Measurements from ENCODE around the gene SKAP1. TPM values are rescaled to one million over a fixed set of nuclear protein-coding genes. Genes with fewer than 3 reads are reported as not detected.
A peak's percentile ranks its signal among the peaks of the same experiment; 100 is the strongest.
"Not testable (repeated sequence)": the region's sequence is repeated elsewhere in the genome, so short reads cannot be mapped to it uniquely, and the experiment has no call there.

Gene SKAP1
- total RNA-seq, 1 donor from 2014 or later: not detected

- Mint-ChIP-seq H3K27me3 (ENCODE audit: low read depth, unreplicated experiment) (peaks cover 41% of the 10 kb centered on the region), H3K36me3 (ENCODE audit: low read depth, unreplicated experiment) (no peaks in the 10 kb centered on the region), H3K4me1 (ENCODE audit: low read depth, unreplicated experiment) (no peaks in the 10 kb centered on the region), H3K9me3 (ENCODE audit: unreplicated experiment) (no peaks in the 10 kb centered on the region), H3K27ac (ENCODE audit: unreplicated experiment) (no peak overlapping the region), H3K4me3 (ENCODE audit: unreplicated experiment) (no peak overlapping the region)
- Histone ChIP-seq H3K27me3 (ENCODE audit: insufficient read depth, low read length) (no peaks in the 10 kb centered on the region), H3K79me2 (ENCODE audit: insufficient read depth, low read length) (no peaks in the 10 kb centered on the region), H4K20me1 (ENCODE audit: insufficient read depth, low read length) (no peaks in the 10 kb centered on the region), H2AFZ (ENCODE audit: low read depth, low read length) (no peak overlapping the region), H3K4me3 (ENCODE audit: insufficient read depth, low read depth, low read length) (no peak overlapping the region), H3K9me3 (ENCODE audit: insufficient read depth, low read depth, low read length) (no peaks in the 10 kb centered on the region), H3K27ac (ENCODE audit: low read depth, low read length) (no peak overlapping the region), H3K9ac (ENCODE audit: low read length) (no peak overlapping the region), H3K36me3 (ENCODE audit: insufficient read depth, low read length) (no peaks in the 10 kb centered on the region), H3K4me1 (ENCODE audit: insufficient read depth, low read length) (no peaks in the 10 kb centered on the region), H3K4me2 (ENCODE audit: low read length) (no peak overlapping the region)
- no peak for DNase-seq (ENCODE audit: low read depth)
- no peak for FAIRE-seq
- no peak for TF ChIP-seq EZH2 (IDR thresholded peaks at IDR 0.05; ENCODE audit: insufficient read depth, low read length)
- no peak for TF ChIP-seq CTCF (IDR thresholded peaks at IDR 0.05; ENCODE audit: insufficient read depth, low read depth, low read length)
These were observed 220.0 kb downstream of the SKAP1 start for GRCh38 chr17:48209973-48210372.

- Mint-ChIP-seq H3K4me1 (ENCODE audit: low read depth, unreplicated experiment) (no peaks in the 10 kb centered on the region), H3K36me3 (ENCODE audit: low read depth, unreplicated experiment) (no peaks in the 10 kb centered on the region), H3K27ac (ENCODE audit: unreplicated experiment) (no peak overlapping the region), H3K9me3 (ENCODE audit: unreplicated experiment) (no peaks in the 10 kb centered on the region), H3K4me3 (ENCODE audit: unreplicated experiment) (no peak overlapping the region), H3K27me3 (ENCODE audit: low read depth, unreplicated experiment) (peaks cover 43% of the 10 kb centered on the region)
- H2AFZ ChIP-seq (ENCODE audit: low read depth, low read length): no peak overlapping the region
- no peaks in the 10 kb centered on the region for H3K9me3 ChIP-seq (ENCODE audit: insufficient read depth, low read depth, low read length)
- no peaks in the 10 kb centered on the region for H3K79me2 ChIP-seq (ENCODE audit: insufficient read depth, low read length)
- no peaks in the 10 kb centered on the region for H3K36me3 ChIP-seq (ENCODE audit: insufficient read depth, low read length)
- no peak overlapping the region for H3K9ac ChIP-seq (ENCODE audit: low read length)
- no peak overlapping the region for H3K27ac ChIP-seq (ENCODE audit: low read depth, low read length)
- no peak overlapping the region for H3K4me2 ChIP-seq (ENCODE audit: low read length)
- DNase-seq (ENCODE audit: low read depth): no peak
- H3K4me1 ChIP-seq (ENCODE audit: insufficient read depth, low read length): no peaks in the 10 kb centered on the region
- FAIRE-seq: no peak
- TF ChIP-seq CTCF (IDR thresholded peaks at IDR 0.05; ENCODE audit: insufficient read depth, low read depth, low read length): no peak
- TF ChIP-seq EZH2 (IDR thresholded peaks at IDR 0.05; ENCODE audit: insufficient read depth, low read length): no peak
- no peak overlapping the region for H3K4me3 ChIP-seq (ENCODE audit: insufficient read depth, low read depth, low read length)
- peaks cover 10% of the 10 kb centered on the region for H3K27me3 ChIP-seq (ENCODE audit: insufficient read depth, low read length)
- no peaks in the 10 kb centered on the region for H4K20me1 ChIP-seq (ENCODE audit: insufficient read depth, low read length)
These were observed 222.1 kb downstream of the SKAP1 start for GRCh38 chr17:48207776-48208544.

GRCh38 chr17:48207036-48207435 is 223.0 kb downstream of the SKAP1 start:
- not testable (repeated sequence) for H3K4me3 Mint-ChIP-seq (ENCODE audit: unreplicated experiment); H3K9me3 Mint-ChIP-seq (ENCODE audit: unreplicated experiment); H3K4me2 ChIP-seq (ENCODE audit: low read length); H3K9ac ChIP-seq (ENCODE audit: low read length); FAIRE-seq; H3K4me1 Mint-ChIP-seq (ENCODE audit: low read depth, unreplicated experiment); H2AFZ ChIP-seq (ENCODE audit: low read depth, low read length); H3K27ac Mint-ChIP-seq (ENCODE audit: unreplicated experiment); H3K4me1 ChIP-seq (ENCODE audit: insufficient read depth, low read length); H3K9me3 ChIP-seq (ENCODE audit: insufficient read depth, low read depth, low read length); H3K79me2 ChIP-seq (ENCODE audit: insufficient read depth, low read length); H3K4me3 ChIP-seq (ENCODE audit: insufficient read depth, low read depth, low read length); H3K36me3 Mint-ChIP-seq (ENCODE audit: low read depth, unreplicated experiment); H4K20me1 ChIP-seq (ENCODE audit: insufficient read depth, low read length); H3K36me3 ChIP-seq (ENCODE audit: insufficient read depth, low read length); H3K27ac ChIP-seq (ENCODE audit: low read depth, low read length)
- peaks cover 16% of the 10 kb centered on the region for H3K27me3 ChIP-seq (ENCODE audit: insufficient read depth, low read length)
- peaks cover 46% of the 10 kb centered on the region for H3K27me3 Mint-ChIP-seq (ENCODE audit: low read depth, unreplicated experiment)
- peak; percentile 52 for DNase-seq (ENCODE audit: low read depth)
